Right forelimb (tissue), 1 donor: Measurements from ENCODE around the gene GBX1.
A peak's percentile ranks its signal among the peaks of the same experiment; 100 is the strongest.

ENCODE experiments used
- DNase-seq: peaks from one replicate; pipeline ENCODE4 v3.0.0-alpha.2; 2018

Gene GBX1

GRCh38 chr7:151167197-151167961 lies at the start of gene GBX1:
Gene GBX1 (minus strand): TSS chr7:151167694. CDS start chr7:151167548, 146 bp downstream.
- DNase-seq, result peak; percentile 45

- no peak for DNase-seq
These were observed 47.9 kb upstream of the GBX1 start for GRCh38 chr7:151215396-151215795.

- DNase-seq, result no peak
These were observed 46.3 kb upstream of the GBX1 start for GRCh38 chr7:151213826-151214225.

GRCh38 chr7:151212626-151213025 lies 45.1 kb upstream of the GBX1 start:
- no peak for DNase-seq

GRCh38 chr7:151211155-151211772 lies 43.8 kb upstream of the GBX1 start:
- DNase-seq, result no peak

- no peak for DNase-seq
These were observed 42.8 kb upstream of the GBX1 start, which contains the start of gene H2BK1 for GRCh38 chr7:151210087-151210854. Gene H2BK1 (minus strand): TSS chr7:151210488. CDS start chr7:151210318, 170 bp downstream.

- no peak for DNase-seq
These were observed 42.1 kb upstream of the GBX1 start for GRCh38 chr7:151209588-151209987.

- DNase-seq, result no peak
These were observed 40.9 kb upstream of the GBX1 start for GRCh38 chr7:151208253-151208862.

GRCh38 chr7:151207804-151208203 lies 40.3 kb upstream of the GBX1 start:
- no peak for DNase-seq

- no peak for DNase-seq
These were observed 39.8 kb upstream of the GBX1 start for GRCh38 chr7:151207315-151207714.

- no peak for DNase-seq
These were observed 39.4 kb upstream of the GBX1 start for GRCh38 chr7:151206914-151207313.

- DNase-seq, result no peak
These were observed 38.2 kb upstream of the GBX1 start for GRCh38 chr7:151205730-151206129.

- no peak for DNase-seq
These were observed 37.0 kb upstream of the GBX1 start for GRCh38 chr7:151204383-151205032.

- DNase-seq, result no peak
These were observed 35.3 kb upstream of the GBX1 start for GRCh38 chr7:151202836-151203235.

GRCh38 chr7:151201751-151202150 lies 34.3 kb upstream of the GBX1 start:
- DNase-seq, result no peak

- DNase-seq, result no peak
These were observed 33.9 kb upstream of the GBX1 start for GRCh38 chr7:151201344-151201743.

GRCh38 chr7:151198945-151199848 lies 31.7 kb upstream of the GBX1 start:
- peak; percentile 55 for DNase-seq

- no peak for DNase-seq
These were observed 30.4 kb upstream of the GBX1 start for GRCh38 chr7:151197932-151198331.

- no peak for DNase-seq
These were observed 28.3 kb upstream of the GBX1 start for GRCh38 chr7:151195616-151196450.

- no peak for DNase-seq
These were observed 26.7 kb upstream of the GBX1 start for GRCh38 chr7:151194188-151194587.
